ENCODE results near the gene DCK. TPM values are rescaled to one million over a fixed set of nuclear protein-coding genes. Genes with fewer than 3 reads are reported as not detected.
"Not testable (repeated sequence)": the region's sequence is repeated elsewhere in the genome, so short reads cannot be mapped to it uniquely, and the experiment has no call there.

DCK gene
- total RNA-seq, 1 experiment from 2014 or later = 26.5 TPM

DNA sequence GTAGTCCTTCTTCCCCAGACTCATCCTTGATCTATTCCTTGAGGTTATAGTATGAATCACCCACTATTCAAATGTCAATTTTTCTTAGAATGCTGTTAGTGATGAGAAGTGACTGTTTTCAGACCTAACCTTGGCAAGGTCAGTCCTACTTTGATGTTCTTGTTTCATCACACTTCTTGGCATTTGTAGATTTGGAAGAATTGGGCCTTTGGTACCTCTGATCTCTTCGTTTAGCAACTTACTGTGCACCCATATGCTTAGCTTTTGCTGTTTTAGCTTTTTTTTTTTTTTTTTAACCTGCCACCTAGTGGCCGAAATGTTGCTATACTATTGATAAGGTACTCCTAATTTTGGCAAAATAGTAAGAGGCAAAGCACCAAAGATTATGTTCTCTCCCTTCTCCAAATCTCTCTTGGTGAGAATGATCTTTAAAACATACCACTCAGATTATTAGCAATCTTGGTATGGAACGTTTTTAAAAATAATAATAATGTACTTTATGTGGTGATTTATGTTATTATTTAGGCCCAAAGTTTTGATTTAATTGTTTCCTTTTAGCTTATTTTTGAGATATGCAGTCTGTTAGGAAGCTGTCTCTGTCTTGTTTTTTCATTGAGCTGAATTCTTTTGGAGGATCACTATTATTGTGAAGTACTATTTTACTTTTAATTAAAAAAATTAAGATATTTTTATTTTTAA is 16.6 kb downstream of the DCK start:
- H3K4me3 ChIP-seq (ENCODE audit: insufficient read depth, low read depth, low read length) = no peak overlapping the region
- DNase-seq = peak; percentile 43
- H3K27me3 ChIP-seq (ENCODE audit: control insufficient read depth, insufficient read depth, low read length) = no peaks in the 10 kb centered on the region
- no peaks in the 10 kb centered on the region for H3K36me3 ChIP-seq (replicated peaks; ENCODE audit: control insufficient read depth, insufficient read depth, low read length)

DNA sequence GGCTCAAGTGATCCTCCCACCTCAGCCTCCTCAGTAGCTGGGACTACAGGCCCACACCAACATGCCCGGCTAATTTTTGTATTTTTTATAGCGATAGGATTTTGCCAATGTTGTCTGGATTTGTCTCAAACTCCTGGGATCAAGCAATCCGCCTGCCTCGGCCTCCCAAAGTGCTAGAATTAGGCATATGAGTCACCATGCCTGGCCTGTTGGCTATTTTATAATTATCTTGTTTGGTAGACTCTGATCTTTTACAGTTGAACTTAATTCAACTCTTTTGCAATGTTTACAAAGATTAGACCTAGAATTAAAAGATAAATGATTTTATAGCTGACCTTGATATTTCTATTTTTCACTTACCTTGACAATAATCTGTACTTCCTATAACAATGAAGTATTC is 18.0 kb downstream of the DCK start:
- H3K36me3 ChIP-seq (replicated peaks; ENCODE audit: control insufficient read depth, insufficient read depth, low read length) = no peaks in the 10 kb centered on the region
- H3K4me3 ChIP-seq (ENCODE audit: insufficient read depth, low read depth, low read length) = no peak overlapping the region
- DNase-seq = no peak
- no peaks in the 10 kb centered on the region for H3K27me3 ChIP-seq (ENCODE audit: control insufficient read depth, insufficient read depth, low read length)

DNA sequence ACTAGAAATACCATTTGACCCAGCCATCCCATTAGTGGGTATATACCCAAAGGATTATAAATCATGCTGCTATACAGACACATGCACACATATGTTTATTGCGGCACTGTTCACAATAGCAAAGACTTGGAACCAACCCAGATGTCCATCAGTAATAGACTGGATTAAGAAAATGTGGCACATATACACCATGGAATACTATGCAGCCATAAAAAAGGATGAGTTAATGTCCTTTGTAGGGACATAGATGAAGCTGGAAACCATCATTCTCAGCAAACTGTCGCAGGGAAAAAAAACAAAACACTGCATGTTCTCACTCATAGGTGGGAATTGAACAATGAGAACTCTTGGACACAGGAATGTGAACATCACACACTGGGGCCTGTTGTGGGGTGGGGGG is 23.9 kb downstream of the DCK start:
- DNase-seq; H3K27me3 ChIP-seq (ENCODE audit: control insufficient read depth, insufficient read depth, low read length); H3K36me3 ChIP-seq (replicated peaks; ENCODE audit: control insufficient read depth, insufficient read depth, low read length); H3K4me3 ChIP-seq (ENCODE audit: insufficient read depth, low read depth, low read length): not testable (repeated sequence)

- Histone ChIP-seq H3K4me3 (ENCODE audit: insufficient read depth, low read depth, low read length) (no peak overlapping the region), H3K27me3 (ENCODE audit: control insufficient read depth, insufficient read depth, low read length) (no peaks in the 10 kb centered on the region), H3K36me3 (replicated peaks; ENCODE audit: control insufficient read depth, insufficient read depth, low read length) (no peaks in the 10 kb centered on the region; the same call in 1 of the 2 replicates)
- no peak for DNase-seq
Observed at GRCh38 chr4:71020611-71021010, 27.2 kb downstream of the DCK start.

- no peaks in the 10 kb centered on the region; the same call in 1 of the 2 replicates for H3K36me3 ChIP-seq (replicated peaks; ENCODE audit: control insufficient read depth, insufficient read depth, low read length)
- no peak for DNase-seq
- H3K27me3 ChIP-seq (ENCODE audit: control insufficient read depth, insufficient read depth, low read length) = no peaks in the 10 kb centered on the region
- H3K4me3 ChIP-seq (ENCODE audit: insufficient read depth, low read depth, low read length) = no peak overlapping the region
Observed at GRCh38 chr4:71025654-71026053, 32.2 kb downstream of the DCK start.

DNA sequence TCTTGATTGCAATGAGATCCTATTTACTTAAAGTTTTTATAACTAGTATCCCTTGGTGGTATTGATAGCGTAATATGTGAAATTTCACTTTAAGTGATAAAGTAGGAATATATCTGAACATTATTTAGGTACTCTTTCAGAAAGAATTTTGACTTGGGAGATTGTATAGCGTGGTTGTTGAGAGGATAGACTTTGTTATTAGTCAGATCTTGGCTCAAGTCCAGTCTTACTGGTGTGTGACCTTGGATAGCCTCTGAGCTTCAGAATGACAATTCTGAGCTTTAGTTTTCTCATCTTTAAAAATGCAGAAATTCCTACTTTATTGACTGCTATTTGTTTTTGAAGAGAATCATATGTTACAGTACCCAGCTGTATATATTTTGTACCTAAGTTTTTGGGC is 32.6 kb downstream of the DCK start:
- Histone ChIP-seq H3K27me3 (ENCODE audit: control insufficient read depth, insufficient read depth, low read length) (no peaks in the 10 kb centered on the region), H3K4me3 (ENCODE audit: insufficient read depth, low read depth, low read length) (no peak overlapping the region), H3K36me3 (replicated peaks; ENCODE audit: control insufficient read depth, insufficient read depth, low read length) (no peaks in the 10 kb centered on the region; the same call in 1 of the 2 replicates)
- DNase-seq = no peak

- H3K27me3 ChIP-seq (ENCODE audit: control insufficient read depth, insufficient read depth, low read length) = no peaks in the 10 kb centered on the region
- no peak overlapping the region for H3K4me3 ChIP-seq (ENCODE audit: insufficient read depth, low read depth, low read length)
- DNase-seq = no peak
- H3K36me3 ChIP-seq (replicated peaks; ENCODE audit: control insufficient read depth, insufficient read depth, low read length) = no peaks in the 10 kb centered on the region; the same call in none of the 2 replicates
Observed at GRCh38 chr4:71027611-71028010, 34.2 kb downstream of the DCK start.

DNA sequence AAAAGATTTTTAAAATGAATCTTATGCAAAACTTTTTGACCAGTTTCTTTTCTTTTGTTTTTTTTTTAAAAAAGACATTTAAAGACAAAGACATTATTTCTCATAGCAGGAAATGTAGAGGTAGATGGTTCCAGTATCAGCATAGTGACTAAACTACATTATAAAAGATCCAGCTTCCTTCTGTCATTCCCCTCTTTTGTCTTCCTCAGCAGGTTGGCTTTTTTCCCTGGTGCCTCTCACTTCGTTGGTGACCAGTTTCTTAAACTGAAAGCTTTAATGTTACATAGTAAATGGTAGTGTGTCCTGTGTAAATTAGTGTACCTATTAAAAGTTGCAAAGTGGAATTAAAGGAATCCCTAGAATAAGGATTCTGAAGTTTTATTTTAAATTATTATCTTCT is 36.1 kb downstream of the DCK start:
- Histone ChIP-seq H3K36me3 (replicated peaks; ENCODE audit: control insufficient read depth, insufficient read depth, low read length) (no peaks in the 10 kb centered on the region; the same call in none of the 2 replicates), H3K4me3 (ENCODE audit: insufficient read depth, low read depth, low read length) (no peak overlapping the region), H3K27me3 (ENCODE audit: control insufficient read depth, insufficient read depth, low read length) (no peaks in the 10 kb centered on the region)
- DNase-seq = peak; percentile 42

GRCh38 chr4:71032106-71032505 is 38.7 kb downstream of the DCK start:
- not testable (repeated sequence) for DNase-seq; H3K36me3 ChIP-seq (replicated peaks; ENCODE audit: control insufficient read depth, insufficient read depth, low read length); H3K4me3 ChIP-seq (ENCODE audit: insufficient read depth, low read depth, low read length); H3K27me3 ChIP-seq (ENCODE audit: control insufficient read depth, insufficient read depth, low read length)

DNA sequence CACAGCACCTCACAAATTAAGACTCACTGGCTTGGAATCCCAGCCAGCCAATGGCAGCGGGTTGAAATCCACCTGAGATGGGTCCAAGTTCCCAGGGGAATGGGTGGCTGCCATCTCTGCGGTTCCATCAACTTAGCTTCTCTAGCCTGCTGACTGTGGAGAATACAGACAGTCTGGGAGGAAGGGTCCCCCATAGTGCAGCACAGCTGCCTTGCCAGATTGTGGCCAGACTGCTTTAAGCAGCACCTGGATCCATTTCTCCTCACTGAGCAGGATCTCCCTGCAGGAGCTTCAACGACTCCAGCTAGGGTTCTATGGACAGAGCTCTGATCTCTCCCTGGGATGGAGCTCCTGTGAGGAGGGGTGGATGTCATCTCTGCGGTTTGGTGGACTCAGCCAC is 51.8 kb downstream of the DCK start:
- Histone ChIP-seq H3K36me3 (replicated peaks; ENCODE audit: control insufficient read depth, insufficient read depth, low read length) (no peaks in the 10 kb centered on the region; the same call in 1 of the 2 replicates), H3K27me3 (ENCODE audit: control insufficient read depth, insufficient read depth, low read length) (no peaks in the 10 kb centered on the region; the same call in 1 of the 2 replicates), H3K4me3 (ENCODE audit: insufficient read depth, low read depth, low read length) (no peak overlapping the region)
- DNase-seq = no peak

DNA sequence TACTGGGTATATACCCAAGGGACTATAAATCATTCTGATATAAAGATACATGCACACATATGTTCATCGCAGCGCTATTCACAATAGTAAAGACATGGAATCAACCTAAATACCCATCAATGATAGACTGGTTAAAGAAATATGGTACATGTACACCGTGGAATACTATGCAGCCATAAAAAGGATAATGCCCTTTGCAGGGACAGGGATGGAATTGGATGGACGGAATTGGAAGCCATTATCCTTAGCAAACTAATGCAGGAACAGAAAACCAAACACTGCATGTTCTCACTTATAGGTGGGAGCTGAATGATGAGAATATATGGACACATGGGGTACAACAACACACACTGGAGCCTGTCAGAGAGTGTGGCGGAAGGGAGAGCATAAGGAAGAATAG is 55.9 kb downstream of the DCK start:
- H3K4me3 ChIP-seq (ENCODE audit: insufficient read depth, low read depth, low read length) = no peak overlapping the region
- DNase-seq = no peak
- no peaks in the 10 kb centered on the region; the same call in 1 of the 2 replicates for H3K27me3 ChIP-seq (ENCODE audit: control insufficient read depth, insufficient read depth, low read length)
- no peaks in the 10 kb centered on the region; the same call in 1 of the 2 replicates for H3K36me3 ChIP-seq (replicated peaks; ENCODE audit: control insufficient read depth, insufficient read depth, low read length)

DNA sequence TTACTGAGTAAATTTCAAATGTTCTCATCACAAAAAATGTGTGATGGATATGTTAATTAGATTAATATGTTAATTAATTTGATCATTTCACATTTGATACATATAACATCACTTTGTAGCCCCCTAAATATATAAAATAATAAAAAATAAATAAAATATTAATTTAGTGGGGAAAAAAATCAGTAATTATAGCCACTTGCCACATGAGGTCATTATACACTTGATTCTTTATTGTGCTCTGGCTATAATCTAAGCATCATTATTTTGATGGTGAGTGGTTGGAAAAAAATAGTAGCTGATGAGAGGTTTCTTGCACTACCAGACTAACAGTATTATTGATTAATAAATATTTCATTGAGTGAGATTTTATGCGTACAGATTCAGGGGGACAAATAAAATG is 57.4 kb downstream of the DCK start:
- DNase-seq = no peak
- H3K4me3 ChIP-seq (ENCODE audit: insufficient read depth, low read depth, low read length) = no peak overlapping the region
- no peaks in the 10 kb centered on the region for H3K27me3 ChIP-seq (ENCODE audit: control insufficient read depth, insufficient read depth, low read length)
- no peaks in the 10 kb centered on the region for H3K36me3 ChIP-seq (replicated peaks; ENCODE audit: control insufficient read depth, insufficient read depth, low read length)

GRCh38 chr4:71052034-71052433 is 58.6 kb downstream of the DCK start:
- DNase-seq = no peak
- Histone ChIP-seq H3K4me3 (ENCODE audit: insufficient read depth, low read depth, low read length) (no peak overlapping the region), H3K36me3 (replicated peaks; ENCODE audit: control insufficient read depth, insufficient read depth, low read length) (no peaks in the 10 kb centered on the region), H3K27me3 (ENCODE audit: control insufficient read depth, insufficient read depth, low read length) (no peaks in the 10 kb centered on the region)

- no peak overlapping the region for H3K4me3 ChIP-seq (ENCODE audit: insufficient read depth, low read depth, low read length)
Observed at GRCh38 chr4:71052716-71053115, 59.3 kb downstream of the DCK start.

DNA sequence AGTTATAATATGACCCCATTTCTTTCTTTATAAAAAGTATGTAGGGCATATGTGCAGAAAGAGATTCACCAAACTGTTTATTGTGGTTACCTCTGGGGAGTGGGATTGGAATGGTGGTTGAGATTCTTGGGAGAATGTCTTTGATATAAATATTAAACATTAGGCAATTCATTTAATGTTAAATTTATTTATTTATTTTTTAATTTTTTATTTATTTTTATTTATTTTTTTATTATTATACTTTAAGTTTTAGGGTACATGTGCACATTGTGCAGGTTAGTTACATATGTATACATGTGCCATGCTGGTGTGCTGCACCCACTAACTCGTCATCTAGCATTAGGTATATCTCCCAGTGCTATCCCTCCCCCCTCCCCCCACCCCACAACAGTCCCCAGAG is 60.2 kb downstream of the DCK start:
- H3K36me3 ChIP-seq (replicated peaks; ENCODE audit: control insufficient read depth, insufficient read depth, low read length); DNase-seq; H3K27me3 ChIP-seq (ENCODE audit: control insufficient read depth, insufficient read depth, low read length); H3K4me3 ChIP-seq (ENCODE audit: insufficient read depth, low read depth, low read length): not testable (repeated sequence)

More at GRCh38 chr4:71052716-71053115, 59.3 kb downstream of the DCK start:
- Histone ChIP-seq H3K27me3 (ENCODE audit: control insufficient read depth, insufficient read depth, low read length) (no peaks in the 10 kb centered on the region), H3K36me3 (replicated peaks; ENCODE audit: control insufficient read depth, insufficient read depth, low read length) (no peaks in the 10 kb centered on the region)
- DNase-seq = no peak

- H3K27me3 ChIP-seq (ENCODE audit: control insufficient read depth, insufficient read depth, low read length); H3K36me3 ChIP-seq (replicated peaks; ENCODE audit: control insufficient read depth, insufficient read depth, low read length); DNase-seq: not testable (repeated sequence)
- peak overlapping the region; percentile 27 for H3K4me3 ChIP-seq (ENCODE audit: insufficient read depth, low read depth, low read length)
Observed at GRCh38 chr4:71059573-71059972, 66.1 kb downstream of the DCK start.
